Inflammatory macrophage treated with lipopolysaccharide for 1 hour (primary cell): ENCODE measurements around the gene BICC1.

ENCODE experiments used
- DNase-seq, 2 donors: peaks; one replicate each; pipeline ENCODE4 v3.0.0-alpha.2; 2020 to 2022

The BICC1 gene

DNA sequence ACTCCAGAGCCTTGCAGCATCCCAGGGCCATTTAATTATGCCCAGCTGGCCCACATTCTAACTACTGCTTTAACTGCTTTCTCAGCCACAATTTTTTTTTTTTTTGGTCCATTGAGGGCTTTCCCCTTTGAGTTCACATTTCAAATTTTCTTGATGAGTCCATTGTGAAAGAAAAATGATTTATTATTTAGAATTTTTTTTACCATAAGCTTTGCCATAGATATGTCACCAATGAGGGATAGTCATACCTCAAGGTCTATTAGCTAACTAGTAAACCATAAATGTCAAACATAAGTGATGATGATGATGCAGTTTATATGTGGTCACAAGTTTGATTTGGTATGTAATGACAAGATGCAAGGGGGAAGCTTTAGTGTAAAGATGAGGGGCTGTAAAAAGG lies 282.9 kb downstream of the BICC1 start:
- DNase-seq = no peak

DNA sequence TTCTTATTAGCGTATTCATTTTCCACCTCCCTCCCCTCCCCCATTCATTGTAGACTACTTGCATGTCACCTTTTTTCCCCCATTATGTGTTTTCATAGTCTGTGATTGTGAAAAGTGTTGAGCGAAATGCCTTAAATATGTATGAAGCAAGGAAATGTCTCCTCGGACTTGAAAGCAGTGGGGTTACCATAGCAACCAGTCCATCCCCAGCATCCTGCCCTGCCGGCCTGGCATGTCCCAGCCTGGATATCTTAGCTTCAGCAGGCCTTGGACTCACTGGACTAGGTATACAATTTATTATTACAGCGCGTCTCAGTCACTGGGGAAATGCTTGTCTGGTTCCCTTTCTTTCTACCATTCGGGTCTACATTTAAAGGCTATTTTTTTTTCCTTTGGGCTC lies 283.6 kb downstream of the BICC1 start:
- no peak for DNase-seq

DNA sequence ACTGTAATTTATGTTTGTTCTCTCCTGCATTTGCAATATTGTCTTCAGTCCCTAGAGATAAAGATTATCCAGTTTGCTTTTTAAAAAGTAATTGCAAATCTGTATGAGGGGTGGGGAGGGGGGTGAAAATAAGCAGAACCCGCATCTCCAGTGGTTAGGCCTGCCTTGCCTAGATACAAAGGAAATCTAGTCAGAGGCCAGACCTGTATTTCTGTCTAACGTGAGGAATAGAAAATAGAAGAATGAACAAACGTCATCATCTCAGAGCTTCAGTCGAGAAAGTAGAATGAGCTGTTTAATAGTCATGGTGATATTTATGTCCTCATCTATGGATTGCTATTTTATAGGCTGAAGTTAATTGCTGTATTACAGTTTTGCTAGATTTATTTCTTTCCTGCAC lies 284.2 kb downstream of the BICC1 start:
- no peak for DNase-seq

DNA sequence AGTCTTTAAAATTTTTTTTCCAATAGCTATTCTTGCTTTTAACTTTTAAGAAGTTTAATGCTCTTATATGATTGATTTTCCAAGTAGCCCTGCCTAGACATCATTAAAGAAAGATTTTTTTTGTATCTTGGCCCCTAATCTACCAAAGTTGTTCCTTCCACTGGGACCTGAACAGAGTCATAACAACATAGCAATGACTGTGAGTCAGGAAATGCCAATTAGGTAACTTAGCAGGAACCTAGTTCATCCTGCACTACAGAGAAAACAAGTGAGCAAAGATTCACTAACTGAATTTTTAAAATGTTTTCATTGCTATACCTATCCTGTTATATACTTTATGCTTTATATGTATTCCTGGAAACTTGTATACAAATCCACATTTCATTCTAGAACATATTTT lies 284.7 kb downstream of the BICC1 start:
- DNase-seq = no peak

DNA sequence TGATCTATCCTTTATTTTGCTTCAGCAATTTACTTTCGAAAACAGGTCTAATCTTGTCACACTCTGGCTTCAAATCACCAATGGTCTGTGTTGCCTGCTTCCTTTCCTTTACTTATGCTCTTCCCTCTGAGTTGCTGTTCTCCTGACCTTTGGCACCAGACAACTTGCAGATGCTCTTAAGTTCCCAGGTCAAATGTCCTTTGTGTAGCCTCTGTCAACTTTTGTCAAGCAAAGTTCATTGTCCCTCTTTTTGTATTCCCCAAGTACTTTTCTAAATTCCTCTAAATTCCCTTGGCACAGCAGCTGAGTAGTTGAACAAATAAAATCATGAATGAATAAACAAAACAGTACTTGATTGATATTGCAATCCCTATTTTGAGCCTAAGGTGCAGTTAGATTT lies 289.4 kb downstream of the BICC1 start:
- no peak for DNase-seq

DNA sequence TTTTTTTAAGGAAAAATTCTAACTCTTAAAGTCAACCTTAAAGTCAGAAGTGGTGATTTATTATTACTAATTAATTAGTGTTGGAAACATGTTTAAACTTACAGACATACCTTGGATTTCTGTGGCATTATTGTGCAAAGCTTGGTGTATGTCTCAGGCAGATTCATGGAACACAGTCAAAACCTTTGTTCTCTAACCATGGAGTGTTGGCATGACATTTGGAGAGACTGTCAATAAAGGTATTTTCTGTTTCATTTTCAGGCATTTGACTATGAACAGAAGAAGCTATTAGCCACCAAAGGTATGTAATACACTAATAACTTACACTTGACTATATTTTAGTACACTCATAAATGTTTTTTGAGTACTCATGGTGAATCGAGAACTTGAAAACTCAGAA lies 293.7 kb downstream of the BICC1 start:
- no peak for DNase-seq

DNA sequence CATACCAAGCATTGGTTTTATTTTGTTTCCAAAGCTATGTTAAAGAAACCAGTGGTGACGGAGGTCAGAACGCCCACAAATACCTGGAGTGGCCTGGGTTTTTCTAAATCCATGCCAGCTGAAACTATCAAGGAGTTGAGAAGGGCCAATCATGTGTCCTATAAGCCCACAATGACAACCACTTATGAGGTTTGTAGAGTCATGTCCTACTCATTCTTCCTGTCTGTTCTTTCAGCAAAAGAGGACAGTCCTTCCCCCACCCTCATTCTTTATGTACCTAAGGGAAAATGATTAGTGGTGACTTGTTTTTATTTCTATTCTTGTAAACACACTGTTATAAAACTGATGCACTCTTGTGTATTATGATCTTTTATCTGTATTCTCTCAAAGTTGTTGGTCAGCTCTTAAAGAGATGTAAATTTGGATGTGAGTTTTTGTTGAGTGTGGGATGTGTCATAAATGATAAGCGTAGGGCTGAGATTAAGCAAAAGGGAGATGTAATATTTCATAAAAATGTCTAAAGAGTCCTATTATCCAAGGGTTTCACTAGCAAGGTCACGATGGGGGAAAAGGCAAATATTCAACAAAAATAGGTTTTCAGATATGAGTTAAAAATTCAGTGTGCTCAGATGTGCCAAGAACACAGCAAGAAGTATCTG lies 294.4 kb downstream of the BICC1 start:
- DNase-seq = no peak

DNA sequence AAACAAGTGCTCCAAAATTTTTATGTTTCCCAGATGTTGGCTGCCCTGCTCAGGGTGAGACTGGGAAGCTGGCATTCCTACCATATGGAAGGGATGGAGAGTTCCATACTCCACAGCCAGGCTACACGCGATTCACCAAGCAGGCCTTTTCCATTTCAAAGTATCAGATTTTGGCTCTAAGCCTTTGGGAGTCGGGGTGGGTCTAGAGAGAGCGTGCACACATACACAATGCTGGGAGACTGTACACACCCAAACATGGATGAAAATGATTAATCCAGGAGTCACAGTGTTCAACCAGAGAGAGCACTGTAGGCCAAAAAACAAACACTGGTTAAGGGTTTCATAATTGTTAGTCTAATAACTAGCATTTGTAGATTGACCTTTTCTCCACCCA lies 295.0 kb downstream of the BICC1 start:
- no peak for DNase-seq

DNA sequence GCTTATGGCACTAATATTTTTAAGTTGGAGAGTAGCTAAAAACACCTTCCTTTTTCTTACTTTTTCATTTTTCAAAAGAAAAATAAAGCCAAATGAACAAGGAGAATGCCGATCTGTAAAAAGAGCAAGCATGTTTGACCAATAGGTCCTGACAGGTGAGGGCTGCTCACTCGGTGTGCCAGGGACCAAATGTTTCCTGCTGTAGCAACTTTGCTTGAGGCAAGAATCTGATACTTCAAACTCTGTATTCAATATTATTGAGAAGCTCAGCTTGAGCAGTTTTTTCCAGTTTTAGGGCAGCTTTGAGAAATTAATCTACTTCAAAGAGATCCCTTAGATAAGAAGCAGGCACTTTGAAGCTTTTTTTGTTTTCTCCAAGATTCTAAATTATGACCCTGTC lies 298.1 kb downstream of the BICC1 start:
- no peak for DNase-seq

DNA sequence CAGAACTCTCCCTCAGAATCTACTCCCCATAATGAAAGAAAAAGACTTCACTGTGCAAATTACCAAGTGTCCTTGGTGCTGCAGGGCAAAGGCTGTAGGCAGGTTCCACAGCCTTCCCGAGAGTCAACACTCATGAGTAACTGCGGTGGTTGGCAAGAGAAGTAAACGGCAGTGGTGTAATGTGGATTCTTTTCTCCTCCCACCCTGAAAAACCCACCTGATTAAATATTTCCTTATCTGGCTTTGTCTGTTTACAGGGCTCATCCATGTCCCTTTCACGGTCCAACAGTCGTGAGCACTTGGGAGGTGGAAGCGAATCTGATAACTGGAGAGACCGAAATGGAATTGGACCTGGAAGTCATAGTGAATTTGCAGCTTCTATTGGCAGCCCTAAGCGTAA lies 300.9 kb downstream of the BICC1 start:
- no peak for DNase-seq

DNA sequence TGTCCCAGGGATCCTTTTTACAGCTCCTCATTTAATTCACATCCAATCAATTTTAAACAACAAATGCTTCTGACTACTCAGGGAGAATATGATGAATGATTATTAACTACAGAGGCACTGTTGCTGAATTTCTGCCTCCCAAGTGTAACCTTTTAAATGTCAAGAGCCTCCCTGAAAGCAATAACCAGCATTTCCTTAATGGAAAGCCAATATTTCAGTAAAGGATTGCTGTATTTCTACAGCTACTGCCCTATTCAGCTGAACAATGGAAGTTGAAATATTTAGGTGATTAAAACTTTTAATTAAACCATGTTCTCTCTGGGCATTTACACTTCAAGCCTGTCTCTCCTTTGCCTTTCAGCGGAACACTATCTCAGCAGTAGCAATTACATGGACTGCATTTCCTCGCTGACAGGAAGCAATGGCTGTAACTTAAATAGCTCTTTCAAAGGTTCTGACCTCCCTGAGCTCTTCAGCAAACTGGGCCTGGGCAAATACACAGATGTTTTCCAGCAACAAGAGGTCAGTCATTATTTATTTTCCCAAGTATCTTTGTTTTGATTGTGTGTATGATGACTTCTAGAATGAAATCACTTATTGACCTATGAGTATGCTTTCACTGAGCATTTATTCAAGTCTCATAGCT lies 304.7 kb downstream of the BICC1 start:
- DNase-seq = no peak

DNA sequence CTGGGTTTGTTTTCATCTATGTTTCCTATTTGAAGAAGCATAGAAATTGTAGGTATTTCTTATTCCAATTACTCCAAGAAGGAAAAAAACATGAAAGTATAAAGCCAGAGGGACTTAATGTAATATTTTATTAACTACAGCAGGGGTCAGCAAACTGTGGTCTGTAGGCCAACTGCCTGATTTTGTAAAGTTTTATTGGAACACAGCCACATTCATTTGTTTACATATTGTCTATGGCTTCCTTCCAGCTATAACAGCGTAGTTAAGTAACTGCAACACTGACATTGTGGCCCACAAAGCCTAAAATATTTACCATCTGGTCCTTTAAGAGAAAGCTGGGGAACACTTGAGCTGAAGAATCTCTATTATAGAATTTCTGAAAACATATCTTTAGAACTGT lies 306.2 kb downstream of the BICC1 start:
- no peak for DNase-seq

DNA sequence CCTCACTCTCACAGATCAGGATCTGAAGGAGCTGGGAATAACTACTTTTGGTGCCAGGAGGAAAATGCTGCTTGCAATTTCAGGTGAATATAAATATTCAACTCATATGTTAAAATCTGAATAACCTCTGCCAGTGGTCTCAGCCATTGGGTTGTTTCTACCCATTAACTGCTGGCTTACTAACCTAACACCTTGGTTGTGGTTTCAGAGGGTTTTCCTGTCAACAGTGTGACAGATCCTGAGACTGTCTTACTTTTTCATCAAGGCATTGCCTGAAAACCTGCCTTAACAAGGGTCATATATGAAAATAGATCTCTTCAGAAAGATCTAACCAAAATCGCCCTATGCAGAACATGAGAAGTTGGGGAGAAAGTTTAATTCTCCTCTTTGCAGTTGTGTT lies 307.7 kb downstream of the BICC1 start:
- DNase-seq = no peak

DNA sequence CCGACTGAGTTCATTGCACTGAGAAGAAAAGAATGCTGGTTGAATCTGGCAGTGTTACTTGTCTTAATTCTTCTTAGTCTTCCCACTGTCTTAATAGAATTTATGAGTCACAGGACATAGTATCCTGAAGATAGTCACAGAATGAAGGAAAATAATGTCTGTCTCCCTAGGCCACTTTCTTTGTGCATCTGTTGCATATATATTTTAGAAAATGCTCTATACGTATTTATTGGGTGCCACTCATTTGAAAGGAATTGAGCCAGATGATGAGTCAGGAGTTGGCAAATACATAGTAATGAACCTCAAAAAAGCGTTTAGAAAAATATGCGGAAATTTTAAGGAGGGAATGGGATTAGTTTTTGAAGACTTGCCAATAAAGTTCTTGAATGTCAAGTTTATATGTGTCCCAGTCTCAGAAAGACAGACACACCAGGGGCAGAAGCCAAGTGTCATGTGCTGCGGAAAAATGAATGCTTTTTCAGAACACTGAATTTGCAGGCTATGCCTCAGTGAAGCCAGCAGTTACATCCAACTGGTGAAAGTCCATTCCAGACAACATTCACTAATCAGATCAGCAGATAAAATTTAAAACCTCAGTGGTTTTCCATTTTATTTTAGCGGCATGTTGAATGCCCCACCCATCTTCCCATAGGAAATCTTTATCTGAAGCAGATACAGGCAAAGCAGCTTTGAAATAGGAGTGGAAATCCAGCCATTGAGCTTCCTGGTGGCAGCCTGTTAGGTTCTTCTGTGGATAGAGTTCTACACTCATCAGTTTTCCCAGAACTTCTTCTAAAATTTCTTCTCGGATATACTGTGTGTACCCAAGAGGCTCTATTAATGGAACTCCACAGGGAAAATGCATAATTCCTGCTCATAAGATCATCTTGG lies 308.4 kb downstream of the BICC1 start:
- no peak for DNase-seq

DNA sequence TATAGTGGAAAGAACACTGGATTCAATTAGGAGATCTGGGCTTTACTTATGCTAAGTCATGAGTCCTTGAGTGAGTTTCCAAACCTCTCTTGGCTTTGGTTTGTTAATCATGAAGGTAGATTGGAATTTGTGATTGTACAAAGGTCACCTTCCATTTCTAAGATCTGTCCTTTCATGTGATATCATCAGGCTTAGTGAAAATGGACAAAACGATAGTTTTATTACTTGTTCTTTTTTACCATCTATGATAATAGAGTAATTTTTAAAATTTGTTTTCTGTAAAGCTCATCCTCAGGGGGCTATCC lies 309.0 kb downstream of the BICC1 start:
- DNase-seq = no peak

DNA sequence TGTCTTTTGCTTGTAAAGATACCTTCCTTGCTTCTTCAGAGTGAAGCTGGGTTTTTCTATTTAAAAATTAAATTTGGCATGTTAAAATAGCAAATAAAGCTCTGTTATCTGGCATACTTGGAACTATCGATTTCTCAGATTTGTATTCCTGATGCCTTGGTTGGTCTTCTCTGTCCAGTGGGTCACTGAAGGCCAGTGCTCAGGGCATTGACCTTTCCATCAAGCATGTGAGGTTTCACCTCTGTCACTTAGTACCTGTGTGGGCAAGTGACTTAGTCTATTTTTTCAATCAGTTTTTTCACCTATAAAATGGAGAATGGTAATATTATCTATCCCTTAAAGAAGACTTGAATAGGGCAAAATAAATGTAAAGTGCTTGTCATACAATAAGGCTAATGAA lies 311.3 kb downstream of the BICC1 start:
- no peak for DNase-seq

DNA sequence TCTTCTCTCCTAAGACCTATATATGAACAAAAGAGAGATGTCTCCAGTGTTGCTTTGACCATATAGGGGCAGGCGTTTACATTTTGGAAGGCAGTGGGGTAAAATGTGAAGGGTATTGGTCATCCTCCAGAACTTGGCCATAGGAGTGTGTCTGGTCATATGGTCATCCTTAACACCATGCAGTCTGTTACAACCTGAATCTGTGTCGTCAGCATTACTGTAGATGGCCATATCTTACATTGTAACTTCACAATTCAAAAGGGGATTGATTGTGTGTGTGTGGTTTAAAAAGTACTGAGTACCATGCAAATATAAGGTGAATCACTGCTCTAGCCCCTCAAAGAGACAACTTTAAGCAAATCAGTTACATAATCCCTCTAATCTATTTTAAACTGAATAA lies 311.7 kb downstream of the BICC1 start:
- DNase-seq = no peak

DNA sequence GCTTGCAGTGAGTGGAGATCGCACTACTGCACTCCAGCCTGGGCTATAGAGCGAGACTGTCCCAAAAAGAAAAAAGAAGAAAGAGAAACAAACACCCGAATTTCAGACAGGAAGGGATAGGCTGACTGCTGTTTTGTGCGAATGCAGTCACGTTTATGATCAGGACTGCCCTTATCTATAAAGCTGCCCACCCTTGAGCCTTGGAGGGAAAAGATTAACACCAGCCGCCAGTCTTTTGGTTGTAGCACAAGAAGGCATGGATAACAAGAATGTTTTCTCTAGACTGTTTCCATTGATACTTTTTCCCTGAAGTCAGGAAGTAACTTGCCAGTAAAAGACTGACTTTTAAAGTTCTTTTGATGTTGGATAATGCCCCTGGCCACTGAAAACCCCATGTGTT lies 314.0 kb downstream of the BICC1 start:
- DNase-seq = no peak

DNA sequence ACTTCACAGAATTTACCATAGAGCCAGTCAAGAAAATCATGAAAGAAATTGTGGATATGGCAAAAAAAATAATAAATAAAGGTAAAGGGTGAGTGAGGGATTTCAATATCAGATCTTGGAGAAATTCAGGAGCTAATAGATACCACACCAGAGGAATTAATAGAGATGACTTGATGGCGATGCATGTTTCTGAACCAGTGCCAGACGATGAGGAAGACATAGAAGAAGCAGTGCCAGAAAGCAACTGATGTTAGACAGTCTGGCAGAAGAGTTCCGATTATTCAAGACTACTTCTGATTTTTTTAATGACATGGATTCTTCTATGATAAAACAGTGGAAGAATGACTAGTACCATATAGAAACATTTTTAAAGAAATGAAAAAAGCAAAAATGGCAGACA lies 314.7 kb downstream of the BICC1 start:
- DNase-seq = no peak

DNA sequence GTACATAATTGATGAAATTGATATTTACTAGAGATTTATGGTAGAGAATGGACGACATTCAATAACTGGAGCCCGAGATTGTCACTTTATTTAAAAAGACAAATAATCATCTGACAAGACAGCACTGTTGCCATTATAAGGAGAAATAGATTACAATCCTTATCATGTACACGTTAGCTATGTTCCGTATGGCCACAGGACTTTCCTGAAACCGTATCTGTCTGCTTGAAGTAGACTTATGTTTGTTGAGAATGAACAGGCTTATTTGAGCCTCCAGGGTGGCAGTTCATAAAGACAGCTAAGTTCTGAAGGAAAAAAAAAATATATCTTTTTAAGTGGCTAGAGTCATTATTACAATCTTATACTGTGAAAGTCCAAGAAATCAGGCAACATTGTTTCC lies 317.2 kb downstream of the BICC1 start:
- no peak for DNase-seq

DNA sequence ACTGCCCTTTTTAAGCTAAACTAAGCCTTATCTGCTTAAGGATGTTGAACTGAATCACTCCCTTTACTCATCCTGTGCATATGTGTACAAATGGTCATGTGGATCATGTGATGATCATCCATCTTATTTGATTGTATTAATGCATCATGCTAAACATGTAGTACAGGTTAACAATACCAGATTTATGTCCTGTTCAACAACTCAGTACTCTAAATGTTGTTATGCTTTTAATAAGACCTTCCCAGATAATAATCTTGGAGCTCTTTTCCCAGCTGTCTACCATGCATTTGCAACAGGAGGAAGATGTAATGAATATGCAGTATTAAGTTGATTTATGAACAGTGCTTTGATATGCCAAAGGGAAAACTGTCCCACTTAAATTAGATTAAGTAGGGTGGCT lies 318.0 kb downstream of the BICC1 start:
- DNase-seq = no peak

DNA sequence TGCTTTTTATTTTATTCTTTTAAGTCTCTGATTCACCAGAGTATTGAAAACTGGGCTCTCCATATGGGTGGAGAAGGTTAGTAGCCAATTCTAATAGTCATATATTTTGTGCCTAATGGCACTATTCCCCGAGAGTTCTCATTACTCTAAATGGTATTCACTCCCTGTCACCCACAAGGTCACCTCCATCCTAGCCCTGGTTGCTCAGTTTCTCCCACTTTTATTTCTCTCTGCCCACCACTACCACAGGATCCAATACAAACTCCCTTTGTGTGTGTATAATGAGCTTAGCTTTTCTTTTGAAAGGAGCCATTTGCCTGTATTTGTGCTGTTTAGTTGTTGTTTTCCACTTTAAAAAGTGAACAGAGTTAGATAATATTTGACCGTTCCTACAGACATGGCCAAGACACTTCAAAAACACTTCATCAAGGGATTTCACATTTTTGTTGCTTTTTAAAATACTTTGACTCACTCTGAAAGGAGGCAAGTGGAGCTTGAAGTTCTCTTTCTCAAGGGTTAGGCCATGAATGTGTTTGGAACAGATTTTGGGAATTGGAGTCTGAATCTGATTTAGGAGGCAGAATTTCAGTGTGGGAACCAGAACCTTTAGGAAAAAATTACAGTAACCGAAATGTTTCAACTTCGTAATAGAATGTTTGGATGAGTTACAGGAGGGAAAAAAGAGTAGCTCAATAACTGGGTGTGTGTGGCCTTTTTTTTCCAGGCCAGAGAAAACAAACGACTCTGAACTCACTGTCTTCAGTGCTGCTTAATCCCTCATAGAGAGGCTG lies 321.3 kb downstream of the BICC1 start:
- no peak for DNase-seq

DNA sequence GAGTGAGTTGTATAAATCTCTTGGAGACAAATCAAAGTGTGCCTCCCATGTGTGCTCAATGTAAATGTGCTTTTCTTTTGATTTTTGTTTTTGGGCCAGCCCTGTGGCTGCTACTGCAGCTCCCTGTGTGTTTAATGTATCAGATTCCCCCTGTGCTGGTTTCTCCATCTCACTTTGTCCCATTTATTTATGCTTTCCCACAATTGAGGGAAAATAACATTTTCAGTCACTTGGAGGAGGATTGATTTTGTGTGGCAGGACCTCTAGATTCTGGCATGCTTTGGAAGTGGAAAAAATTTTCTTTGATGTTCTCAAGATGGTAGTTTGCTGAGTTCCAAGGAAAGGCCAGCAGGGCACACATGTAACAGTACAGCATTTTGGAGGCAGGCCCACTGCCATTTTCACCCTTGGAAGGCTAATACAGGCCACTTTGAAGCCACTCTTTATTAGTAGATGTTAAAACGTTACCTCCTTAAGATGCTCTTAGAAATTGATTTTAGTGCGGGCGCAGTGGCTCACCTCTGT lies 323.6 kb downstream of the BICC1 start:
- no peak for DNase-seq
